ENCODE measurements around the gene SLC22A8.

The SLC22A8 gene

DNA sequence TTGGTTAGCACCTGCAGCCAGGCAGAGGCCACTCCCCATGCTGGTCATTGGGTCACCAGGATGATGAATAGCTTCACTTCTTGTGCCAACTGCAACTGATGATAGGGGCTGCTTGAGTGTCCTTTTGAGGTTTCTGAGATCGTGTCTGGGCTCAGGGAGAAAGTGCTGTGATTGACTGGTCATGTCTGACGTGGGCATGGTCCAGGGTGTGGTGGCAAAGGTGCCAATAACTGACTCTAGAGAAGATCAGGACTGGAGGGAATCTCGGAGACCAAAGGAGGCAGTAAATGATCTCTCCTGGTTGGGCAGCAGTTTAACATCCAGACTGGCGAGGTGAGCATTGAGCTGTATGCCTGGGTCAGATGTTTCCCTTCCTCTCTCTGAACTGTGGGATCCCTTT, 20.9 kb downstream of the SLC22A8 start:
- Histone ChIP-seq H3K4me3 (no peak overlapping the region), H3K36me3 (no peaks in the 10 kb centered on the region), H4K20me1 (no peaks in the 10 kb centered on the region), H3K9me3 (no peaks in the 10 kb centered on the region), H3K27ac (no peak overlapping the region), H3K4me1 (no peaks in the 10 kb centered on the region), H3K27me3 (no peaks in the 10 kb centered on the region), H3K4me2 (no peak overlapping the region), H3K9ac (no peak overlapping the region)
- no peak for TF ChIP-seq Cebpa-rat (IDR thresholded peaks at IDR 0.05)

GRCh38 chr11:62988276-62988675, 27.4 kb downstream of the SLC22A8 start:
- Histone ChIP-seq H3K4me2 (no peak overlapping the region), H3K36me3 (no peaks in the 10 kb centered on the region), H4K20me1 (no peaks in the 10 kb centered on the region), H3K9ac (no peak overlapping the region), H3K27ac (no peak overlapping the region), H3K4me3 (no peak overlapping the region), H3K9me3 (no peaks in the 10 kb centered on the region), H3K4me1 (peaks cover 18% of the 10 kb centered on the region), H3K27me3 (no peaks in the 10 kb centered on the region)
- no peak for TF ChIP-seq Cebpa-rat (IDR thresholded peaks at IDR 0.05)

DNA sequence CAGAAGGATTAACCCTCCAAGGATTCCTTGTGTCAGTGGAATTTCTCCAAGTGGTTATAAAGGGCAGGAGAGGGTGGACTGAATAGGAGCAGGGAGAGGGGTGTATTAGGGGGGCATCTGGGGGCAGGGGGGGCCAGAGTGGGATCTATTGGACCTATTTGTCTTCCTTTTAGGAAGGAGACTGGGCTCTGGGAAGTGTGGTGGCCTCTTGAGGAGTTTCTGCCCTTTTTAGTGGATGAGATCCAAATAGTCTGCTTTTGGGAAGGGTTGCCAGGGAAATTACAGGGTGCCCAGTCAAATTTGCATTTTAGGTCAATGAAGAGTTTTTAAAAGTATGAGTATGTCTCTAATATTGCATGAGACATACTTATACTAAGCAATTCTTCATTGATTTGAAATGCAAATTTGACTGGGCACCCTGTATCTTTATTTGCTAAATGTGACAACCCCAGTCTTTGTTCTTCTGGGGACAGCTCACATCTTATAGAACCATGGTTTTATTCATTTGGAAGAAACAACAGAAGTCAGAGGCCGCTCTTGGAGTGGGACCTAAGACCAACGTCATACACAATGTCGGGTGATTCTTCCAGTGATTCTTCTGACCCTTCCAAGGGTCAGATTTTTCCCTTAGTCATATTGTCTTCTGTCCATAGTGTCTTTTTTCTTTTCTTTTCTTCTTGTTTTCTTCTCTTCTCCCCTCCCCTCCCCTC, 30.4 kb downstream of the SLC22A8 start:
- Histone ChIP-seq H3K4me2 (no peak overlapping the region), H3K4me3 (no peak overlapping the region), H3K9me3 (no peaks in the 10 kb centered on the region), H4K20me1 (no peaks in the 10 kb centered on the region), H3K4me1 (peaks cover 18% of the 10 kb centered on the region), H3K36me3 (no peaks in the 10 kb centered on the region), H3K27me3 (no peaks in the 10 kb centered on the region), H3K9ac (no peak overlapping the region), H3K27ac (no peak overlapping the region)
- TF ChIP-seq Cebpa-rat (IDR thresholded peaks at IDR 0.05) = no peak

DNA sequence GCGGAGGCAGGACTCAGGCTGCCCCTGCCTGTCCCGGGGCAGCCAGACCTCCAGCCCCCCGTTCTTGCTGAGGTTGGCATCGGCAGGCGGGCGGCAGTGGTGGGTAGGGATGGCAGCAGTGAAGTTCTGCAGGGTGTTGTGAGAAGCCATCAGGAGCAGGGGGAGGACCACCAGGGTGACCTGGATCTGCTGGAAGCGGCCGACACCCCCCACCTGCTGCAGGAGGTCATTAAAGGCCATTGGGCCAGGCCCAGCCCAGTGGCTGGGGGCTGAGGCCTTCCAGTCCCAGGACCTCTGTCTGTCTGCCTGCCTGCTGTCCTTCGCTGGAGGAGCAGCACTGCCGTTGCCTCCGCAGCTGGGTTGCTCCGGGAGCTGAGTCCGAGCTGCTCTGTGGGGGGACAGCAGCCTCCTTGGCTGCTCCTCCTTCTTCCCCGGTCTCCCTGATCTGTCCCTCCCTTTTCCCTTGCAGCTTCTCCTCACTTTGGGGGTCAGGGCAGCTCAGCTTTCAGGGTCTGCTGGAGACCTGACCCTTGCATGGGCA, 31.1 kb downstream of the SLC22A8 start, which contains the start of gene SLC22A6:
TSS of gene SLC22A6 (minus strand) at position 517 of the 541 bp plus-strand sequence. CDS start at position 240, 277 bp downstream.
- TF ChIP-seq Cebpa-rat (IDR thresholded peaks at IDR 0.05) = no peak
- Histone ChIP-seq H3K27ac (no peak within 1 kb of the TSS), H3K27me3 (no peaks in the 10 kb centered on the region)

GRCh38 chr11:62983536-62984199, 32.0 kb downstream of the SLC22A8 start:
- H3K36me3 ChIP-seq = no peaks in the 10 kb centered on the region
- no peak overlapping the region for H3K27ac ChIP-seq
- H3K9ac ChIP-seq = no peak overlapping the region
- no peak overlapping the region for H3K4me2 ChIP-seq
- no peak overlapping the region for H3K4me3 ChIP-seq
- no peaks in the 10 kb centered on the region for H3K27me3 ChIP-seq
- no peaks in the 10 kb centered on the region for H4K20me1 ChIP-seq
- H3K9me3 ChIP-seq = no peaks in the 10 kb centered on the region
- no peak for TF ChIP-seq Cebpa-rat (IDR thresholded peaks at IDR 0.05)
- peaks cover 18% of the 10 kb centered on the region for H3K4me1 ChIP-seq

More for the DNA sequence above, 31.1 kb downstream of the SLC22A8 start, which contains the start of gene SLC22A6:
- no peak within 1 kb of the TSS for H3K4me3 ChIP-seq
- H3K4me1 ChIP-seq = peaks cover 18% of the 10 kb centered on the region
- H3K9ac ChIP-seq = no peak within 1 kb of the TSS
- H4K20me1 ChIP-seq = no peaks in the 10 kb centered on the region
- no peak within 1 kb of the TSS for H3K4me2 ChIP-seq
- H3K36me3 ChIP-seq = no peaks in the 10 kb centered on the region
- H3K9me3 ChIP-seq = no peaks in the 10 kb centered on the region

DNA sequence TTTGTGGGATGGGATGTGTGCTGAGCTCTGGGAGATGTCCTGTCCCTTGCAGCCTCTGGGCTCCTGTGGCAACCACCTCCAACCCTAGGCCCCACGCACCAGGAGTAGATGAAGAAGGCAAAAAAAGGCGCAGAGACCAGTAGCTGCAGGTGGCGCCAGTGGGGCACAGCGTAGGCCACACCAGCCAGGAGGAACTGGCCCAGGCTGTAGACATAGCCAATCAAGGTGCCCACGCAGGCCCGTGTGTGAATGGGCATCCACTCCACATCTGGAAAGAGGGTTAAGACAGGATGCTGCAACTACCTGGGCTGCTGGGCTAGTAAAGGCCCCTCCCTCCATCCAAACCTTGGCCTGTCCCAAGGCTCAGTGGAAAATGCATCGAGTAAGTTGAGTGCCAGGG, 33.9 kb downstream of the SLC22A8 start:
- no peaks in the 10 kb centered on the region for H4K20me1 ChIP-seq
- no peaks in the 10 kb centered on the region for H3K27me3 ChIP-seq
- H3K4me1 ChIP-seq = peaks cover 6% of the 10 kb centered on the region
- H3K4me3 ChIP-seq = no peak overlapping the region
- no peaks in the 10 kb centered on the region for H3K36me3 ChIP-seq
- no peak overlapping the region for H3K4me2 ChIP-seq
- H3K9me3 ChIP-seq = no peaks in the 10 kb centered on the region
- H3K27ac ChIP-seq = no peak overlapping the region
- TF ChIP-seq Cebpa-rat (IDR thresholded peaks at IDR 0.05) = no peak
- H3K9ac ChIP-seq = no peak overlapping the region

GRCh38 chr11:62980133-62980760, 35.4 kb downstream of the SLC22A8 start:
- H3K9ac ChIP-seq = no peak overlapping the region
- H3K27me3 ChIP-seq = no peaks in the 10 kb centered on the region
- H3K36me3 ChIP-seq = no peaks in the 10 kb centered on the region
- no peak overlapping the region for H3K4me2 ChIP-seq
- H3K27ac ChIP-seq = no peak overlapping the region
- no peak for TF ChIP-seq Cebpa-rat (IDR thresholded peaks at IDR 0.05)
- no peaks in the 10 kb centered on the region for H4K20me1 ChIP-seq
- H3K4me1 ChIP-seq = peaks cover 2% of the 10 kb centered on the region
- no peaks in the 10 kb centered on the region for H3K9me3 ChIP-seq
- H3K4me3 ChIP-seq = no peak overlapping the region

- Histone ChIP-seq H3K27me3 (no peaks in the 10 kb centered on the region), H3K36me3 (no peaks in the 10 kb centered on the region), H3K4me3 (no peak overlapping the region), H3K27ac (no peak overlapping the region), H4K20me1 (no peaks in the 10 kb centered on the region), H3K9ac (no peak overlapping the region), H3K9me3 (no peaks in the 10 kb centered on the region), H3K4me2 (no peak overlapping the region), H3K4me1 (peaks cover 8% of the 10 kb centered on the region)
- no peak for TF ChIP-seq Cebpa-rat (IDR thresholded peaks at IDR 0.05)
Observed at GRCh38 chr11:62976109-62976508, 39.5 kb downstream of the SLC22A8 start.

GRCh38 chr11:62974848-62975522, 40.7 kb downstream of the SLC22A8 start:
- H3K4me3 ChIP-seq = no peak overlapping the region
- H3K27ac ChIP-seq = no peak overlapping the region
- no peaks in the 10 kb centered on the region for H3K27me3 ChIP-seq
- peak overlapping the region; percentile 33 for H3K4me2 ChIP-seq
- peaks cover 8% of the 10 kb centered on the region for H3K4me1 ChIP-seq
- no peaks in the 10 kb centered on the region for H4K20me1 ChIP-seq
- no peak overlapping the region for H3K9ac ChIP-seq
- no peaks in the 10 kb centered on the region for H3K9me3 ChIP-seq
- TF ChIP-seq Cebpa-rat (IDR thresholded peaks at IDR 0.05) = no peak
- no peaks in the 10 kb centered on the region for H3K36me3 ChIP-seq
